GM23338 (cell line): Measurements from ENCODE around the gene MRPL27. TPM values are rescaled to one million over a fixed set of nuclear protein-coding genes. Genes with fewer than 3 reads are reported as not detected.

ENCODE experiments used
- ATAC-seq: fragments of 200-7000 bp; cut with Tn5 transposase; 3 replicates; pipeline ENCODE4 v1.9.1; 2020
- DNase-seq: peaks from one replicate; pipeline ENCODE4 v3.0.0-alpha.2; 2015; ENCODE audit warnings: low spot score
- H2AFZ ChIP-seq: fragments of 200-600 bp; sonication (generic); 2 replicates; pipeline ENCODE4 v1.8.0; 2016; ENCODE audit warnings: antibody characterized with exemption, mild to moderate bottlenecking, moderate library complexity
- H3F3A ChIP-seq: fragments of 200-600 bp; sonication (generic); replicated peaks from 2 replicates; pipeline ENCODE4 v1.8.0; 2017; ENCODE audit warnings: antibody characterized with exemption, mixed run types, low read depth
- H3K27ac ChIP-seq: fragments of 200-600 bp; sonication (generic); 2 replicates; pipeline ENCODE4 v1.6.1; 2016; ENCODE audit warnings: low read depth
- H3K27me3 ChIP-seq: fragments of 200-600 bp; sonication (generic); 2 replicates; pipeline ENCODE4 v1.8.0; 2016; ENCODE audit warnings: mild to moderate bottlenecking, mixed run types, moderate library complexity; ENCODE audit not compliant: insufficient read depth
- H3K36me3 ChIP-seq: fragments of 200-600 bp; sonication (generic); 2 replicates; pipeline ENCODE4 v1.8.0; 2016; ENCODE audit warnings: mild to moderate bottlenecking; ENCODE audit not compliant: insufficient read depth
- H3K4me1 ChIP-seq: fragments of 200-600 bp; sonication (generic); 2 replicates; pipeline ENCODE4 v1.8.0; 2016; ENCODE audit warnings: mild to moderate bottlenecking, moderate library complexity; ENCODE audit not compliant: insufficient read depth
- H3K4me2 ChIP-seq: fragments of 200-600 bp; sonication (generic); 2 replicates; pipeline ENCODE4 v1.7.1; 2017; ENCODE audit warnings: mixed run types
- H3K4me3 ChIP-seq: fragments of 200-600 bp; sonication (generic); 2 replicates; pipeline ENCODE4 v1.6.1; 2016; ENCODE audit warnings: mixed run types
- H3K79me2 ChIP-seq: fragments of 200-600 bp; sonication (generic); replicated peaks from 2 replicates; pipeline ENCODE4 v1.8.0; 2017; ENCODE audit warnings: mild to moderate bottlenecking; ENCODE audit not compliant: insufficient read depth
- H3K9me2 ChIP-seq: fragments of 200-600 bp; sonication (generic); 2 replicates; pipeline ENCODE4 v1.8.0; 2017; ENCODE audit not compliant: insufficient read depth
- H4K20me1 ChIP-seq: fragments of 200-600 bp; sonication (generic); replicated peaks from 2 replicates; pipeline ENCODE4 v1.8.0; 2017; ENCODE audit warnings: mild to moderate bottlenecking; ENCODE audit not compliant: insufficient read depth
- H3K27ac Mint-ChIP-seq: 2 replicates; pipeline ENCODE4 v1.8.0; 2020; ENCODE audit warnings: inconsistent platforms, mild to moderate bottlenecking, moderate library complexity, mixed read lengths
- H3K27me3 Mint-ChIP-seq: 3 replicates; pipeline ENCODE4 v1.8.0; 2022; ENCODE audit warnings: low read depth, mild to moderate bottlenecking, moderate library complexity, mixed read lengths, inconsistent platforms; ENCODE audit not compliant: insufficient read depth, poor library complexity
- H3K36me3 Mint-ChIP-seq: 3 replicates; pipeline ENCODE4 v1.8.0; 2021; ENCODE audit warnings: low read depth, mild to moderate bottlenecking, inconsistent platforms, moderate library complexity, mixed read lengths
- H3K4me1 Mint-ChIP-seq: 3 replicates; pipeline ENCODE4 v1.8.0; 2020; ENCODE audit warnings: mild to moderate bottlenecking, inconsistent platforms, mixed read lengths
- H3K4me3 Mint-ChIP-seq: 3 replicates; pipeline ENCODE4 v1.8.0; 2021; ENCODE audit warnings: moderate library complexity, mild to moderate bottlenecking, inconsistent platforms, mixed read lengths
- H3K9me3 Mint-ChIP-seq: 3 replicates; pipeline ENCODE4 v1.8.0; 2020; ENCODE audit warnings: moderate library complexity, mild to moderate bottlenecking, inconsistent platforms, mixed read lengths
- CREB1 ChIP-seq: fragments of 250-450 bp; sonication (Bioruptor Pico); IDR thresholded peaks from 2 replicates; pipeline ENCODE4 v1.5.0; 2020; ENCODE audit warnings: low read depth, mild to moderate bottlenecking, moderate library complexity
- EZH2 ChIP-seq: fragments of 200-600 bp; sonication (generic); IDR thresholded peaks from one replicate; pipeline ENCODE4 v1.8.0; 2017; ENCODE audit warnings: antibody characterized with exemption, mild to moderate bottlenecking, low read depth; ENCODE audit not compliant: unreplicated experiment
- EZH2phosphoT487 ChIP-seq: fragments of 200-600 bp; sonication (generic); IDR thresholded peaks from one replicate; pipeline ENCODE4 v1.8.1; 2018; ENCODE audit warnings: antibody characterized with exemption; ENCODE audit not compliant: unreplicated experiment
- POLR2AphosphoS5 ChIP-seq: IDR thresholded peaks from 2 replicates; pipeline ENCODE4 v1.6.1; 2016; ENCODE audit warnings: antibody characterized with exemption, low read depth
- REST ChIP-seq: IDR thresholded peaks from one replicate; pipeline ENCODE4 v1.6.1; 2018; ENCODE audit warnings: antibody characterized with exemption; ENCODE audit not compliant: unreplicated experiment
- STAT1 ChIP-seq: IDR thresholded peaks from one replicate; pipeline ENCODE4 v1.6.1; 2016; ENCODE audit warnings: antibody characterized with exemption; ENCODE audit not compliant: unreplicated experiment
- polyA plus RNA-seq: library from polyadenylated mRNA; unstranded; fragments of >200 nt; fragmentation: Nextera tagmentation; extraction: Ambion mirVana; gene quantifications from 2 replicates; pipeline ENCODE4 v1.2.1, GENCODE V29; 2016
- total RNA-seq: library from RNA; depleted of rRNA; stranded (reverse); fragments of >200 nt; shearing (Covaris generic); gene quantifications from 2 replicates; pipeline ENCODE4 v1.2.3, GENCODE V29; 2014

The MRPL27 gene
- total and polyA plus RNA-seq, 2 experiments from 2014 or later, result 74.3 to 227 TPM

GRCh38 chr17:50332196-50332595 lies 40.8 kb downstream of the MRPL27 start (continued):
- TF ChIP-seq EZH2, result no peak
- no peak for TF ChIP-seq REST
- TF ChIP-seq CREB1, result no peak

DNA sequence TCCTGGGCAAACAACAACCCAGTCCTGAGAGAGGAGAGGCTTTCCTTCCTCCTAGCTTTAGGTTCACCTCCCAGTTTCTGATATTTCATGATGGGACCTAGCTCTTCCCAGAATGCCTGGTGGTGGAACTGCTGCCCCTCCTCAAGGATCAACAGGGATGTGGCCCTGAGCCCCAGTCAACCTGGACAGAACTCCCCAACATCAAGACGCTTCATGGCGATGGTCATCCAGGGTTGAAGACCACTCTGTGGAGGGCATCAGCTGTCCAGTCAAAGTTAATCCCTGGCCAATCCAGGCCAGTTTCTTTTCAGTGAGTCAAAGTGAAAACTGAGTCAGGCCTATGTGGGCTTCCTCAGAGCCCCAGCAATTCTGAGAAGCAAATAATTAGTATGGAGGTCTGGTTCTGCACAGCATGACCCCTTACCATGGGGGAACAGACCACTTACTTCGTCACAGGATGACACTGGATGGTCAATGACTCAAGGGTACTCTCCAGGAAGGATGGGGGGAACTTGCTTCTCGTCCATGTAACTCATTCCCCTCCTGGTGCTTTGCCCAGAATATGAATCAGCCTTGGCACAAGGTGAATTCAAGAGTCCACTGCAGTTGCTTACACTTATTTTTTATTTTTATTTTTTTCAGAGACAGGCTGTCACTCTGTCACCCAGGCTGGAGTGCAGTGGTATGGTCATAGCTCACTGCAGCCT lies 41.7 kb downstream of the MRPL27 start:
- no peaks in the 10 kb centered on the region for H3F3A ChIP-seq
- no peak overlapping the region for H3K4me2 ChIP-seq
- no peaks in the 10 kb centered on the region for H3K36me3 Mint-ChIP-seq
- H4K20me1 ChIP-seq, result no peaks in the 10 kb centered on the region
- no peaks in the 10 kb centered on the region for H3K36me3 ChIP-seq
- no peaks in the 10 kb centered on the region; the same call in 2 of the 3 replicates for H3K9me3 Mint-ChIP-seq
- H3K9me2 ChIP-seq, result no peaks in the 10 kb centered on the region
- H3K4me1 ChIP-seq, result no peaks in the 10 kb centered on the region
- H3K4me3 Mint-ChIP-seq, result no peak overlapping the region
- TF ChIP-seq EZH2, result no peak
- H3K27ac ChIP-seq, result no peak overlapping the region
- H3K79me2 ChIP-seq, result no peaks in the 10 kb centered on the region
- no peak for ATAC-seq
- no peak overlapping the region for H3K27ac Mint-ChIP-seq
- no peak for DNase-seq
- no peaks in the 10 kb centered on the region for H3K27me3 ChIP-seq
- H3K27me3 Mint-ChIP-seq, result peaks cover 6% of the 10 kb centered on the region
- H3K4me1 Mint-ChIP-seq, result peaks cover 4% of the 10 kb centered on the region
- H2AFZ ChIP-seq, result no peak overlapping the region
- no peak overlapping the region for H3K4me3 ChIP-seq

- no peaks in the 10 kb centered on the region; the same call in 2 of the 3 replicates for H3K9me3 Mint-ChIP-seq
- Histone ChIP-seq H3K27me3 (no peaks in the 10 kb centered on the region), H3K4me3 (no peak overlapping the region), H3K4me1 (no peaks in the 10 kb centered on the region), H3K36me3 (no peaks in the 10 kb centered on the region), H2AFZ (no peak overlapping the region), H3K79me2 (no peaks in the 10 kb centered on the region), H3K9me2 (no peaks in the 10 kb centered on the region), H3F3A (no peaks in the 10 kb centered on the region), H3K4me2 (no peak overlapping the region), H4K20me1 (no peaks in the 10 kb centered on the region), H3K27ac (no peak overlapping the region)
- ATAC-seq (no peak), DNase-seq (no peak)
- no peak overlapping the region for H3K27ac Mint-ChIP-seq
- H3K36me3 Mint-ChIP-seq, result no peaks in the 10 kb centered on the region
- H3K4me1 Mint-ChIP-seq, result peaks cover 4% of the 10 kb centered on the region
- no peak overlapping the region for H3K4me3 Mint-ChIP-seq
- peaks cover 6% of the 10 kb centered on the region for H3K27me3 Mint-ChIP-seq
- TF ChIP-seq STAT1, result no peak
- TF ChIP-seq REST, result no peak
- TF ChIP-seq POLR2AphosphoS5, result no peak
- TF ChIP-seq EZH2phosphoT487, result no peak
Measured at GRCh38 chr17:50330151-50330775, 42.7 kb downstream of the MRPL27 start.
